Activated T-helper 1 cell treated with anti-CD3 and anti-CD28 coated beads, Interleukin-2, amount 50 U/mL, for 16 hours (primary cell): ENCODE data around the gene PDGFD.

Source experiments
- DNase-seq, 2 donors: peaks; one replicate each; pipeline ENCODE4 v3.0.0-alpha.2; 2020; ENCODE audit warnings: low read depth in 1 of 2, low spot score in 1 of 2

The PDGFD gene

DNA sequence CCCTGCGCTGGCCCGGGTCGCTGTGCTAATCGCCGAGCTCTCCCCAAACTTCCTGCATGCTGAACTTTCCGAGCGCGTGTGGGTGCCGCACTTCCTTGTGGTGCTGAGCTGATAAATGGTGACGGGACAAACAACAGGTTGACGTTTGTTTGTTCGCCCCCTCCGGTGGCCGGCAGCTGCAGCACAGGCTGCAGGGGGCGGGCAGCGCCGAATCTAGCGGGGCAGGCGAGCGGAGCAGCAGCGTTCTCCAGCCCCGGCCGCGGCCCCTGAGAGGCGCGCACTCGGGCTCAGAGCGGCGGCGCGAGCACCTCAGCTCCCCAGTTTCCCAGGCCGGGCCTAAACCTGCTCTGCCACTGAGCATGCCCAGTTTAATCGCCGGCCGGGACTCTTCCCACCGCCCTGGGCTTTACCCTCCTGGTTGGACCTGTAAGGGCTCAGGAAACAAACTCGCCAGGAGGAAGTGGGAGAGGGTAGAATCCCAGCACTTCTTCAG lies at the start of gene PDGFD:
Gene PDGFD (minus strand): TSS at position 120 of the 493 bp plus-strand sequence.
- no peak for DNase-seq

DNA sequence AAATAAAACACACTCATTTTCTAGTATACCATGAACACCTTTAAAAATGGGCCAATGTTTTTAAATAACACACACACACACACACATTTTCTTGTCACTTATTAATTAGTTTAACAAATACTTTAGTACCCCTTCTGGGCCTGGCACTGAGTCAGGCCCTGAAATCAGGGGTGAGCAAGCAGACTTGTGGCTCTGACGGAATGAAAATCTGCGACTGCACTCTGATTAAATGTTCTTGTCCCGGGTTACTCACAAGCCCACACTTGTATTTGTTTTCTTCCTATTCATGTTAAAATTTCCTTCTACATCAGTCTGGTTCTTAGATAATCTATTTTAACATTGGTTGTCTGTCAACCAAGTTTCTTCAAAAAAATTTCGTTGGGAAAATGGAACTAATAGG lies 43.0 kb upstream of the PDGFD start:
- DNase-seq: no peak

DNA sequence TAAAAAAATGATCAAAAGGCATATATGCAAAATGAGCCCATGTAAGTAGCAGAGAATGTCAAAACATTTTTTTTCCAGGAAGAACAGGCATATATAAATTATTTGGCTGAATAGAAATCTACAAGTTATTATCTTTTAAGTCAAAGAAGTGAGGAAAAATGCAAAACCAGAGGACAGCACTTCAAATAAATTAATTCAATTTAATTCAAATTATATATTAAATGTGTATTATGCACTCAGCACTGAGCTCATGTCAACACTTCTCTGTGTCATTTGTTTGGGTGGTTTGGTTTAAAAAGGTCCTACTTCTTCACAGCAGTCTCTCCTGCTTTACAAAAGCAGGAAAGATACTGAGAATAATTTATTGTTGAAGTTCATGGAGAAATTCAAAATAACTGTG lies 41.9 kb upstream of the PDGFD start:
- DNase-seq: no peak

DNA sequence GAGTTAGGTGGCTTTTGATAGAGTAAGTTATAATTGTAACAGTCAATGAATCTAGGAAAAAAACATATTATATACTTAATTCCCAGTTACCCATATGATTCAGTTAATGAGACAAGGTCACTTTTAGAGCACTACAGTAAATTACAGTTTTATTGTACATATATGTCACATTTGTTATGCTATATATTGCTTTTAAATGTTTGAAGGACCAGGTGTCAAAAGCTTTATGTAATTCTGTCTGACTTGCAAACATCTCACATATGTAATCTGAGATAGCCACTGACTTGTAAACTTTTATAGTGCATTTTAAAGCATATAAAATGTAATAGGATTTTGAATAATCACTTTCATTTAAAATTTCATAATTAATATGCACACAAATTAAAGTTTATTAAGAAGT lies 36.7 kb upstream of the PDGFD start:
- DNase-seq: no peak

DNA sequence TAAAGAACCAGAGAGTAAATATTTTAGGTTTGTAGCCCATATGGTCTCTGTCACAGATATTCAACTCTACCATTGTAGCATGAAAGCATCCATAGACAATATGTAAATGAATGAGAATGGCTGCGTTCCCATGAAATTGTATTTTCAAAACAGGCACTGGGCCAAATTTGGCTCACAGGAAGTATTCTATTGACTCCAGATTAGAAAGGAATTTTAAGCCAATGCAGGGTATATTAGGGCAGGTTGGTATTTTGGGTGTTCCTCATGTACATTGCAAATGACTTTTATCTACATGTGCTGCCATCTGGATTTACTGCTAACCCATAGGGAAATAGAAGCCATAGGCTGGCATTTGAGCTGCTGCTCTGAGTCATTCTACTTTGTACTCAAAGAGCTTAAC lies 35.1 kb upstream of the PDGFD start:
- no peak for DNase-seq

DNA sequence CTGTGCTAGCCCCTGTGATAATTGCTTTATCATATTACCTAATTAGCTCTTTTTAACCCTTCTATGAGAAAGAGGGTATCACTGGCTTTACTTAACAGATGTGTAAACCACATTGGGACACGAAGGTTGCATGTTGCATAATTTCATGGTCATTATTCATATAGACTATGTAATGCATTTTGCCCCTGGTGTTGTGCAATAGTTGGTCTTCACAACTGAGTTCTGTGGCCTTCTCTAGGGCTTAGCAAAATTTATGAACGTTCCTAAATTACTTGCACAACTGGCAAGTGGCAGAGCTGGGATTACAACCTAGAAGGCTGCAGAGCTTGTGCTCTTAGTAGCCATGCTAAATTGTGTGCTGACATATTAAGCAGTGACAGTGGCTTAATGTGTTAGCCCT lies 34.6 kb upstream of the PDGFD start:
- no peak for DNase-seq

DNA sequence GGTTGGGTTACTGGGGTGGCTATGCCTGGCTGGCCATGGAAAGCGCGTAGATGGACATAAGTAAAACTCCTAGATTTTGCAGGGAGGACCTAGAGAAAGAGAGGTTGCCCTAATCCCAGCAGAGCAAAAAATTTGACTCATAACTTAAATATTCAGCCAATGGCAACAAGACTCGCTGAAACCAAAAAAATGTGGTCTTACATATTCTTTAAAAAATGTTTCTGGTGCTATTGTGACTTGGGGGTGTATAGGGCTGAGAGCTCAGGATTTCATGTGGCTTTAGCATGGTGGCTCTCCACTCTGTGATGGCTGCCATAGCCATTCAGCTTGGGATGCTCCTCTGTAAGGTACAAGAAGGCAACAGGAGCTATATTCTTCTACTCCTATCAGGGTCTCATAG lies 27.2 kb upstream of the PDGFD start:
- DNase-seq: no peak

DNA sequence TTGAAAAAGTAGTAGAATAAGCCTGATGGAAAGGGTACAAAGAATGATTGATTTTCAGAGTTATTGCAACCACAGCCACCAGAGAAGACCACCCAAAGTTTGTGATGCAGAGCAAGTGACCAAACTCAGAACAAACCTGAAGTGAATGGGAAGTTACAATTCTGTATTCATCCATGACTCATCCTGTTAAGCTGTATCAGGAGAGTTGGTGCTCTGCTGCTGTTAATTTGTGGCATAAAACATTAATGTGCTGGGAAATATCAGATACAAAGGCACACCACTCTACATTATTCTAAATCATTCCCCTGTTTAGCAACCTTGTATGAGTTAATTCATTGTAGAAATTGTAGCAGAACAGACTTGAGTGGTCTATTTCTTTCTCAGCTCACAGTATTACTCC lies 19.6 kb upstream of the PDGFD start:
- DNase-seq: no peak

DNA sequence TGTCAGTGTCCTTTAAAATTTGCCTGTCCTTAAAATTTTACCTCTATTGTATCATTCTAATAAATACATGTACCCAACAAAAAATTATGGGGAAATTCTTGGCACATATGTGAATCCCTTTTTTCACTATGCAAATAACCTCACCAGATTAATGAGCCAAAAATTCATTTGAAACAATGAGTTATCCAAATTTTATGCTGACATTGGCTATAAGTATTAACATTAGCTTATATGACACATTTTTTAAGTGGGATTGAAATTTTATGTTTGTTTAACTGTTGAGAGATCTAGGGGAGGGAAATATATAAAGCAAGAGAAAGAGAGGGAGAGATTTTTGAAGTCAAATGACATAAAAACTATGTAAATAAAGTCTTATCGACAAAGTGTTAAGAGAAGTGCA lies 11.8 kb upstream of the PDGFD start:
- DNase-seq: no peak

DNA sequence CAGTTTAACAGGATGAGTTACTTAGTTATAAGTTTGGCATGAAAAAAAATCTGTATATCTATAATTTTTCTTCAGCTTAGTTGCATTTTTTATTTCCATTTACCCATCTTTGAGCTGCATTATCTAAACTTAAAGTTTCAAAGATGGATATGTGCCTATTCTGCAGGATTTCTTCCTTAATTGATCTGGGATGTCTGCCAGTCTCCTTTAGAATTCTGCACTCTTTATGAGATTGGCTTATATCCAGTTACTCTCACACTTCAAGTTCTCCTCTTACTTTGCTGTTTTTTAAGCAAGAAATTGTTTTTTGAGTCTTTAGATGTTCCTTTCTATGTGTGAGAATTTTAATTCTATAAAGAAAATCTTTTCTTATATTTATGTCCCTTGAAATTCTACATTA lies 5.1 kb upstream of the PDGFD start:
- DNase-seq: no peak

DNA sequence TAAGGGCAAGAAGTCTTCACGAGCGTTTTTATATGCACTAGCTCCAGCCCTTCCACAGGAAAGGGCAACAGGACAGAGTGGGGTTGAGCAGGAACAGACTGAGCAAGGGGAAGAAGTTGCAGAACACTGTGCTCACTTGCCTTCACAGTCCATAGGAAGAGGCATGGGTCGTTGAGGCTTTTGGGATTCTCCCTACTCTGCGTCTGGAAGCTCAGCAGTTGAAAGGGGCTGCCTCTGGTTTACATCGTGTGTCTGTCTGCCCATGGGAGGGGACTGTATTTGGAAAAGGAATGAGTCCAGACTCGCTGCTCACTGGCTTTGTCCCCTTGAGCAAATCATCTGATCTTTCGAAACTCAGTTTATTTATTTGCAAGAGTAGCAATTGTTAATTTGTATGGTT lies 1.1 kb upstream of the PDGFD start:
- no peak for DNase-seq

DNA sequence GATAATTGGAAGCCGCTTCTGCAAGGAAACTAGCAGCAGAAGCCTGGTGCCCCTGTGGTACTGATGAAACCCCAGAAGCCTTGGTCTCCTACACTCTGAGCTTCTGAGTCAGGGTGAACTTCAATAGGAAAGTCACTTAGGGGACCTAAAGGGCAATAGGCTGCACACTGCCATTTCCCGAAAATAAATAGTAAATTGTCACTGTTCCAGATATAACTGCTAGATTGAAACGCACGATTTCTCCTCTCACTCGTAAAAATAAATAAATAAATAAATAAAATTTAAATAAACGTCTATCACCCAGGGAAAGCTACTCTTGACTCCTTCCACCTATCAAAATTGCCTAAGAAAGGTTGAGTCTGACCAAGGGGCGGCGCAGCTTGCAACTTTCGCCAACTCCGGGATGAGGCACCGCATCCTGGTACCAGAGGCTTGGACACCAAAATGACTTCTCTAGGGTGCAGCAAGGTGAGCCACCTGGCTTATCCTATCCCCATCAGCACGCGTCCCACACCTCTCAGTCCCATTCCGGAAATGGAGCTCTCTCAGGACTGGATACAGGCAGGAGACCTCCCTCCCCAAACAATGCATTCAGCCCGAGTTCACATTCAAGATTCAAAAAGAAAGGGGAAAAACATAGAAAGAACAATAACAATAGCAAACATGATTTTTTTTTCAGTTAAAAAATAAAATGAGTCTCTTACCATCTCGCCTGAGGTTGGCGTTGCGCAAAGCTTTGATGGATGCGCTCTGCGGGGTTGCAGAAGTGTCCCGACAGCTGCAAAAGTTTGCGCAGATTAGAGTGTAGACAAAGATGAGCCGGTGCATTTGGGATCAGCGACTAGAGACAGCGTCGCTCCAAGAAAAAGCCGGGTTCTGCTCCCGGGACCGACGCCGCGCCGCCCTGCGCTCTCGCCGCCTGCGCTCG lies 583 bp downstream of the PDGFD start:
- DNase-seq: no peak

DNA sequence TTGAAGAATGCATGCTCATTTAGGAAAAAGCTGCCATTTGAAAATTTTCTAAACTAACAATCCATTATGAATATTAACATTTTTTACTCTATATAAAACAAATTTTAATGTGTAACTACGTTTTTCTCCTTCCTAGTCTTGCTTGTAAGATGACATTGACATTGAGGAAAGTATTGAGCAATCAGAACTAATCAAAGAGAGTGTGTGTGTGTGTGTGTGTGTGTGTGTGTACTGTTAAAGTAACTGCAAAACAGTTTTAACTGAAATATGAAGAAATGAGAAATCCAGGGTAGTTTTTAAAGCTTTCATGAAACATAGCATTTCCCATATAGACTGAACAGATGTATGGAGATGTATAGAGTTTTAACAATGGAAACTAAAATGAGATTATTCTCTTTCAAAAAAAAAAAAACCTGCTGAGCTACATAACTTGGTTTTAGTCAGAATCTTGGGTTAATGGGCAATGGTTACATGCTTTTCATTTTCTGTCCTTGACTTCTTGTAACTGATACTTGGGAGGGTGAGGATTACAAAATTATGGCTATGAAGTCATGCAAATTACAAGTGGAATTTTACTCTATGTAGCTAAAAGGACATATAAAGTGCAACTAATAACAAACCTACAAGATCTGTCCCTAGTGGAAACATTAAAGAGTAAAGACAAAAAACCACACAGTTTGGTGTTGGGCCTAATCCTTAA lies 2.0 kb downstream of the PDGFD start:
- no peak for DNase-seq

DNA sequence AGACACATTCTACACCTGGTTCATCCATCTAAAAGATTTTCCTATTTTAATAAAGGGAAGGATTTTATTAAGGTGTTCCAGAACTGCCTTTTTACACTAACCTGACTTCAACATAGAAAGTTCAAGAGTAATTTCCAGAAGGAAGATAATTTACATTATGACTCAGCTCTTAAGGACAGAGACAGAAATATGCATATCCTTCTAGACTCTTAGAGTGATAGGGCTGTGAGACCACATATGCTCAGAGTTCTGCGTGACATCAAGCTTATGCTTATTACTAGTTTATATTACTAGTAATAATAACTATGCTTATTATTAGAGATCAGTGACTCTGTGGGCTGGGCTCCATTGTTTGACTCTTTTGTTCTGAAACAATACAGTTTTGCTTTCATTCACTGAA lies 4.6 kb downstream of the PDGFD start:
- no peak for DNase-seq

DNA sequence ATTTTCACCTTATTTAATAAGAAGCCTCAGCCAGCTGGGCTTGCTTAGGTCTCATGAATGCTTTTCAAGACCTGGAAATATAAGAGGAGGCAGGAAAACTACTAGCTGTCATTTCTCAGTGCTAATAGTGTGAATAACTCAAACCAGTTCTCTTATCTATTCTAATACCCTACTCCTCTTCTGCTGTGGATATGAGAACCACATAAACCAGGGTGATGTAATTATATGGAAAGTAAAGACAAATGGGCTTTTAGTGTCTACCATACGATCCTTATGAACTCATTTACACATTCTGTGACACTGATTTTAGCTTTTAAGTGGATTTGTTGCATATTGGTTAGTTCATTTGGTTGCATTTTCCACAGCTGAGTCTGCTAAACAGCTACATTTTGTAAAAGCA lies 8.6 kb downstream of the PDGFD start:
- DNase-seq: no peak

DNA sequence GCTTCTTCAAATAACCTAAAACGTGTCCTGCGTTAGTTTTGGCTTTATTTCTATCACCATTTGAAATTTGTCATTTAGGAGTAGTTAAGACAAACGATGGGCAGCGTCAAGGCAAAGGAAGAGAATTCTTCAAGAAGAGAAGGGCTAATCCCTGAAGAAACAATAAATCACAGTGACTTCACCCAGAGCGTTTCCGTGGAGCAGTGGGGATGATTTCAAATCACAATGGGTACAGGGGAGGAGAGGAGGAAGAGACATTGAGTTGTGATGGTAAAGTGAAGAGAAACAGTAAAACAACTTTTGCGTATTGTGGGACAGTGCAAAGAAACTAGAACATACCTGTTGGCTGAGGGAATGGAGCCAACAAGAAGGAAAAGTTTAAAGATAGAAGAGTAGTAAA lies 9.7 kb downstream of the PDGFD start:
- no peak for DNase-seq

DNA sequence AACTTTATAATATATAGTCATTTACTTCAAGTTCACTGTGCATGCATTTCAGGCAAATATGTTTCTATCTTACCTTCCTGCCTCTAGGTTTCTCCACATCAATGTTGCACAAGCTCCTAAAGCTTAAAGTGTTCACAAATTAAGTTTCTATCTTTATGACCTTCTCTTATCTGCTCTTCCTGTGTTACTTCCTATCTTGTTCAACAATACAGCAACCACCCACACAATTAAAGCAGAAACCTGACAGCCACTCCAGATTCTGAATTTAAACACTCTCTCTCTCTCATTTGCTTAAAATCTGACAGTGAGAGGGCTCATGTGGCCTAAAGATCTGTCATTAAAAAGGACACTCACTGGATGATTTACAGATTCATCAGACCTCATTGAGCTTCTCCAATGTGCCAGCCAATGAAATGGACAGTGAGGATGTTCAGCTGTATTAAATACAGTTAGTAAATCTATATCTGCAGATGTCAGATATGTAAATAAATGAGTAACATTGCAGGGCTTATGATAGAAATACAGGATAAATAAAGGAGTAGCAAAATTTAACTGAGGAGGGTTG lies 10.9 kb downstream of the PDGFD start:
- no peak for DNase-seq

DNA sequence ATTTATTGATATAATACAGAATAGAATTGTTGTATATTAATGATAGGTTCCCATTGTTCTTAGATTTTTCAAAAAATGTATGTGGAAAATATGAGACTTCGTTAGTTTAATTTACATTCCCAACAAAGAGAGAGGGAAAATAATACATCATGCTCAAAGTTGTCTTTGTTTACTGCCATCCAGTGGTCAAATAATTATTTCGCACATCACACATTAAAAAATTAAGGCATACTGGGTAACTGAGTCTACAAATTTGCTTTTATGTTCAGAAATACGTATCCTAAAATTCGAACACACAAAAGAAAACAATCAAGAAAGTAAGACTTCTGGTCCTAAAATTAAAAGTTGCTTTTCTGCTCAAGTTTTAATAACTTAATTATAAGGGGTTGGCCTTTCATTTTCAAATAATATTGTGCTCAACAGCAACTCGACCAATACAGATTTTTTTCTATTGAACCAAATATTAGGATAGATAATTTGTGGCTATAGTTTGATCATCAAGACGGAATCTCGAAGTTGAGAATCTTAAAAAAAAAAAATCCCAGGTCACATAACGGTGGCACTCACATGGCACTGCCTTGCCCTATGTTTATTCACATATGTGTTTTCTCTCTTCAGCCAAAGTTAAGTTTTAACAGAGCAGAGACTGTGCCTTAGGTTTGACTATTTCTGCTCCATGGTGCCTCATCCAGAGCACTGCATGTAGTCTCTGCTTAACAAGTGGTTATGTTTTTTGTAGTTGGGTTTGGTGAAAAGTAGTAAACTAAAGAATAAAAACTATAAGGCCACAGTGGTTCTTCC lies 12.3 kb downstream of the PDGFD start:
- DNase-seq: no peak

DNA sequence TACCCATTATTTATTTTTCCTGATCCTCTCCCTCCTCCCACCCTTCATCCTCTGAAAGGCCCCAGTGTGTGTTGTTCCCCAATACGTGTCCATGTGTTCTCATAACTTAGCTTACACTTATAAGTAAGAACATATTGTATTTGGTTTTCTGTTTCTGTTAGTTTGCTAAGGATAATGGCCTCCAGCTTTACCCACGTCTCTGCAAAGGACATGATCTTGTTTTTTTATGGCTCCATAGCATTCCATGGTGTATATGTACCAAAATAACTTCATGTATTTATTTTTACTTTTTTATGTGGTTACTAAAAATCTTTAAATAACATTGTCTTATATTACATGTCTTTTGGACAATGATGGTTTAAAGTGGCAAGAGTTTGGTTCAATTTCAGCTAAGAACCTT lies 15.2 kb downstream of the PDGFD start:
- no peak for DNase-seq

DNA sequence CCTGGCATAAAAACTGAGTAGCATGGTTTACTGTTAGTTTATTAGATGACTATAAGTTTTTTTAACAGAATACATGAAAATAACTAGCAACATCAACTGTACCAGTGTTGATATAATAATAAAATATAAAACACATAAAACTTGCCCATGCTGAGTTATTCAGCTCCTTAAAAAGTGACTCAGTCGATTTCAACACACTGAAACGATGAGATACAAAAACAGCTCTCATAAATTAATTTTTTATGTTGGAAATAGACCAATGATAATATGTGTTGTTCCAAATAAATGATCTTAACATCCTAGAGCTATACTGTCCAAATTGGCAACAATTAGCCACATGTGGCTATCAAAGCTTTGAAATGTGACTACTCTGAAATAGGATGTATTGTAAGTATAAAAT lies 15.9 kb downstream of the PDGFD start:
- no peak for DNase-seq

DNA sequence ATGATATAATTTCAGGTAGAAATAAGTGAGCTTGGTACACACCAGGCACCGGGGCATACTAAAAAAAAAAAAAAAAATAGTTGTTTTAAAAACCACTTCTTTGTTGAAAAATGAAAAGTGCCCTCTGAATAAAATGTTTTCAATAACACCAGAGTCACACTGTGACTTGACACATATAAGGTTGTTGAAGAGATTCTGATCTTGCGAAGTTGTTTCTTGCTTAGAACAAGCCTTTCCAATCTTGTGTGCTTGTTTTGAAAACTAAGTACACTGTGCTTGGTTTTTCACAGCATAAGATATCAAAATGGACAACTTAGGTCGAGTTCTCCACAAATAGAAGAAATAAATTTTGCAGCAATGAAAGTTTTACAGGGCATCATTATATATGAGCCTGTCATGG lies 17.0 kb downstream of the PDGFD start:
- no peak for DNase-seq
